Upper lobe of left lung (tissue), 6 donors: ENCODE data around the gene PACS2. TPM values are rescaled to one million over a fixed set of nuclear protein-coding genes. Genes with fewer than 3 reads are reported as not detected.
A peak's percentile ranks its signal among the peaks of the same experiment; 100 is the strongest.
"Not testable (repeated sequence)": the region's sequence is repeated elsewhere in the genome, so short reads cannot be mapped to it uniquely, and the experiment has no call there.

Experiments used
- ATAC-seq, 2 donors: fragments of 200-7000 bp; cut with Tn5 transposase; one replicate each; pipeline ENCODE4 v1.9.1; 2022; ENCODE audit warnings: mild to moderate bottlenecking in 2 of 2, moderate library complexity in 2 of 2; ENCODE audit not compliant: low FRiP score in 2 of 2
- DNase-seq, 2 donors: peaks; one replicate each; pipeline ENCODE4 v3.0.0-alpha.2; 2019 to 2020
- H3K27ac ChIP-seq, 4 donors: fragments of 200-600 bp; sonication (generic); one replicate each; pipeline ENCODE4 v1.5.1; 2016 to 2019
- H3K27me3 ChIP-seq, 4 donors: fragments of 200-600 bp; sonication (generic); one replicate each; pipeline ENCODE4 v1.5.1; 2017 to 2019
- H3K36me3 ChIP-seq, 4 donors: fragments of 200-600 bp; sonication (generic); one replicate each; pipeline ENCODE4 v1.5.1; 2016 to 2019
- H3K4me1 ChIP-seq, 4 donors: fragments of 200-600 bp; sonication (generic); one replicate each; pipeline ENCODE4 v1.5.1; 2018 to 2019
- H3K4me3 ChIP-seq, 4 donors: fragments of 200-600 bp; sonication (generic); one replicate each; pipeline ENCODE4 v1.5.1; 2017 to 2019; ENCODE audit warnings: mild to moderate bottlenecking in 2 of 4, moderate library complexity in 1 of 4
- H3K9me3 ChIP-seq, 4 donors: fragments of 200-600 bp; sonication (generic); one replicate each; pipeline ENCODE4 v1.5.1; 2018 to 2019
- CTCF ChIP-seq, 6 experiments: fragments of 450-650 bp in 4 of 6; fragments of 200-600 bp in 2 of 6; sonication (generic) in 2 of 6; IDR thresholded peaks; one replicate each; pipeline ENCODE4 v1.5.1; 2016 to 2019; ENCODE audit warnings: antibody characterized with exemption in 6 of 6
- EP300 ChIP-seq, 4 donors: sonication (generic); formaldehyde crosslinking; IDR thresholded peaks; one replicate each; pipeline ENCODE4 v1.5.1; 2017; ENCODE audit warnings: antibody characterized with exemption in 4 of 4, control low read depth in 2 of 4
- POLR2A ChIP-seq, 4 donors: fragments of 450-650 bp; IDR thresholded peaks; one replicate each; pipeline ENCODE4 v1.5.1; 2016 to 2017; ENCODE audit warnings: antibody characterized with exemption in 4 of 4, mild to moderate bottlenecking in 2 of 4
- POLR2AphosphoS5 ChIP-seq, 2 donors: sonication (generic); formaldehyde crosslinking; IDR thresholded peaks; one replicate each; pipeline ENCODE4 v1.5.1; 2017; ENCODE audit warnings: antibody characterized with exemption in 2 of 2
- WGBS, 2 donors: methylation state at CpG; one replicate each; pipeline ENCODE4 v1.1.5; 2017 to 2018; 5-methylcytosine and 5-hydroxymethylcytosine counted together
- total RNA-seq, 6 donors: library from RNA; depleted of rRNA in 4 of 6; stranded (reverse); fragments of >200 nt in 4 of 6; gene quantifications; one replicate each; pipeline versions ENCODE4 v1.1.0 to v1.2.1, GENCODE V29; 2016 to 2021
- donor health status: DM: no; HTN: no; CAD: no; lungs with moderate emphysema.
- donor health status: DM: no; HTN: yes; CAD: no; lungs with severe emphysema.

PACS2 gene
- total RNA-seq, 6 donors from 2014 or later: 53.4 to 204 (median 86.5) TPM

- Histone ChIP-seq H3K4me3 (no peak overlapping the region), H3K9me3 (no peaks in the 10 kb centered on the region), H3K27ac (no peak overlapping the region), H3K36me3 (no peaks in the 10 kb centered on the region), H3K4me1 (peaks cover 27 to 63% (median 38%) of the 10 kb centered on the region in 4 donors), H3K27me3 (no peaks in the 10 kb centered on the region)
- DNase-seq (peak in 1 of 2 donors; percentile 46), ATAC-seq (no peak)
- TF ChIP-seq EP300 (IDR thresholded peaks at IDR 0.05) (no peak), CTCF (IDR thresholded peaks at IDR 0.05) (no peak), POLR2AphosphoS5 (IDR thresholded peaks at IDR 0.05) (no peak), POLR2A (IDR thresholded peaks at IDR 0.05) (no peak)
- 91 to 100% methylated on average over 2 to 17 of the region's 17 CpGs for WGBS, 2 donors
These were observed 20.1 kb downstream of the PACS2 start for GRCh38 chr14:105334383-105335230.

- peak in 1 of 2 donors; percentile 78 for DNase-seq
- 97% methylated on average over 11 of the region's 22 CpGs; no CpG with 5 or more reads in 1 of the 2 donors for WGBS, 2 donors
- H3K27ac ChIP-seq, H3K27me3 ChIP-seq, ATAC-seq, H3K4me3 ChIP-seq, H3K9me3 ChIP-seq, H3K36me3 ChIP-seq: not testable (repeated sequence)
- peaks cover 25 to 57% (median 32%) of the 10 kb centered on the region in 4 donors for H3K4me1 ChIP-seq
These were observed 20.6 kb downstream of the PACS2 start for GRCh38 chr14:105335231-105335542.

GRCh38 chr14:105335735-105336476, 21.4 kb downstream of the PACS2 start:
- DNase-seq: peak in 1 of 2 donors; percentile 75
- Histone ChIP-seq H3K9me3 (no peaks in the 10 kb centered on the region), H3K27me3 (no peaks in the 10 kb centered on the region), H3K4me3 (no peak overlapping the region), H3K36me3 (no peaks in the 10 kb centered on the region), H3K4me1 (peaks cover 18 to 56% (median 27%) of the 10 kb centered on the region in 4 donors), H3K27ac (no peak overlapping the region)
- ATAC-seq: no peak
- TF ChIP-seq POLR2AphosphoS5 (IDR thresholded peaks at IDR 0.05) (no peak), EP300 (IDR thresholded peaks at IDR 0.05) (no peak), POLR2A (IDR thresholded peaks at IDR 0.05) (no peak), CTCF (IDR thresholded peaks at IDR 0.05) (no peak)
- 93 to 94% methylated on average over 16 to 30 of the region's 33 CpGs for WGBS, 2 donors

GRCh38 chr14:105336477-105337287, 22.1 kb downstream of the PACS2 start:
- Histone ChIP-seq H3K27me3 (no peaks in the 10 kb centered on the region), H3K9me3 (no peaks in the 10 kb centered on the region), H3K4me3 (no peak overlapping the region), H3K4me1 (peaks cover 14 to 53% (median 25%) of the 10 kb centered on the region in 4 donors), H3K36me3 (no peaks in the 10 kb centered on the region), H3K27ac (no peak overlapping the region)
- 93 to 96% methylated on average over 10 to 26 of the region's 26 CpGs for WGBS, 2 donors
- TF ChIP-seq POLR2A (IDR thresholded peaks at IDR 0.05) (no peak), CTCF (IDR thresholded peaks at IDR 0.05) (no peak), EP300 (IDR thresholded peaks at IDR 0.05) (no peak), POLR2AphosphoS5 (IDR thresholded peaks at IDR 0.05) (no peak)
- DNase-seq (no peak), ATAC-seq (no peak)

GRCh38 chr14:105337433-105337832, 22.9 kb downstream of the PACS2 start:
- no peaks in the 10 kb centered on the region for H3K9me3 ChIP-seq
- H3K4me1 ChIP-seq: peaks cover 13 to 46% (median 22%) of the 10 kb centered on the region in 4 donors
- no peak overlapping the region for H3K4me3 ChIP-seq
- H3K27ac ChIP-seq: peak overlapping the region in 1 of 4 donors; percentile 46
- WGBS, 2 donors: 80 to 85% methylated on average over 5 to 6 of the region's 6 CpGs
- H3K36me3 ChIP-seq: no peaks in the 10 kb centered on the region
- ATAC-seq (no peak), DNase-seq (no peak)
- TF ChIP-seq EP300 (IDR thresholded peaks at IDR 0.05): no peak
- no peak for TF ChIP-seq CTCF (IDR thresholded peaks at IDR 0.05)
- H3K27me3 ChIP-seq: no peaks in the 10 kb centered on the region
